ENCODE data around the gene HRAS. TPM values are rescaled to one million over a fixed set of nuclear protein-coding genes. Genes with fewer than 3 reads are reported as not detected.

The HRAS gene
- 27.3 and 34.6 TPM in 2 replicates for total RNA-seq

GRCh38 chr11:535519-536454, at the start of gene HRAS:
Gene HRAS, minus strand, starts transcription at chr11:535576.

GRCh38 chr11:575996-576768, 40.8 kb upstream of the HRAS start, which contains the start of gene PHRF1:
Gene PHRF1, plus strand, starts transcription at chr11:576470. Its CDS starts 5,043 bp downstream, at chr11:581513.

GRCh38 chr11:560305-561147, 25.1 kb upstream of the HRAS start, which contains the start of the genes LMNTD2 and RASSF7:
Gene LMNTD2, minus strand, starts transcription at chr11:560738. Its CDS starts 22 bp downstream, at chr11:560716.
Gene RASSF7, plus strand, starts transcription at chr11:560970. Its CDS starts 799 bp downstream, at chr11:561769.

GRCh38 chr11:536841-537621, 1.7 kb upstream of the HRAS start, which contains the start of gene LRRC56:
Gene LRRC56, plus strand, starts transcription at chr11:537527. Its CDS starts 3,158 bp downstream, at chr11:540685.

GRCh38 chr11:506995-507726, 28.2 kb downstream of the HRAS start, which contains the start of gene RNH1:
Gene RNH1, minus strand, starts transcription at chr11:507242. Its CDS starts 5,080 bp downstream, at chr11:502162.

Small RNA genes lying within 50 kb of the gene (small RNA-seq; reads per million reads assigned to genes)
- gene MIR210 = 392 reads per million, percentile 99 among the genes with 10 or more reads in this experiment

Other genes with a start within 250 kb of the HRAS start
- 7.0 and 11.0 TPM in 2 replicates for gene PGGHG, start 246.4 kb downstream of the HRAS start, total RNA-seq
- gene IFITM5, start 236.1 kb downstream of the HRAS start, total RNA-seq = not detected in 2 replicates
- 63.3 and 122 TPM in 2 replicates for gene IFITM2, start 227.8 kb downstream of the HRAS start, total RNA-seq
- 44.9 and 51.7 TPM in 2 replicates for gene IFITM1, start 221.5 kb downstream of the HRAS start, total RNA-seq
- 103 and 138 TPM in 2 replicates for gene IFITM3, start 214.7 kb downstream of the HRAS start, total RNA-seq
- 0.52 and 0.65 TPM in 2 replicates for gene B4GALNT4, start 166.1 kb downstream of the HRAS start, total RNA-seq
- gene PKP3, start 141.4 kb downstream of the HRAS start, total RNA-seq = 0.52 and 1.2 TPM in 2 replicates
- 14.0 and 19.3 TPM in 2 replicates for gene SIGIRR, start 120.6 kb downstream of the HRAS start, total RNA-seq
- not detected in 2 replicates for gene ANO9, start 93.6 kb downstream of the HRAS start, total RNA-seq
- gene PTDSS2, start 85.3 kb downstream of the HRAS start, total RNA-seq = 23.2 and 24.0 TPM in 2 replicates
- 292 and 316 TPM in 2 replicates for gene RNH1, start 28.3 kb downstream of the HRAS start, total RNA-seq
- gene LRRC56, start 2.0 kb upstream of the HRAS start, total RNA-seq = 0.54 and 0.91 TPM in 2 replicates
- gene LMNTD2, start 25.2 kb upstream of the HRAS start, total RNA-seq = 0.26 and 0.32 TPM in 2 replicates
- gene RASSF7, start 25.4 kb upstream of the HRAS start, total RNA-seq = 2.2 and 7.2 TPM in 2 replicates
- gene PHRF1, start 40.9 kb upstream of the HRAS start, total RNA-seq = 20.2 and 20.4 TPM in 2 replicates
- 9.0 and 9.1 TPM in 2 replicates for gene IRF7, start 80.4 kb upstream of the HRAS start, total RNA-seq
- gene CDHR5, start 89.4 kb upstream of the HRAS start, total RNA-seq = not detected in 2 replicates
- not detected in 2 replicates for gene SCT, start 91.6 kb upstream of the HRAS start, total RNA-seq
- not detected in 2 replicates for gene DRD4, start 101.7 kb upstream of the HRAS start, total RNA-seq
- gene DEAF1, start 159.6 kb upstream of the HRAS start, total RNA-seq = 24.9 and 29.7 TPM in 2 replicates
- gene TMEM80, start 160.2 kb upstream of the HRAS start, total RNA-seq = 11.1 and 15.0 TPM in 2 replicates
- 26.9 and 28.9 TPM in 2 replicates for gene EPS8L2, start 170.7 kb upstream of the HRAS start, total RNA-seq
- 223 and 244 TPM in 2 replicates for gene TALDO1, start 211.9 kb upstream of the HRAS start, total RNA-seq
- gene GATD1, start 241.9 kb upstream of the HRAS start, total RNA-seq = 21.0 and 26.9 TPM in 2 replicates